HL-60 (cell line): ENCODE results near the gene AKAP13.

Experiments used
- DNase-seq, 2 experiments: peaks; one replicate each; pipeline ENCODE4 v3.0.0-alpha.2; 2010 to 2020; ENCODE audit warnings: low read depth in 1 of 2, low spot score in 1 of 2
- H3K27ac ChIP-seq: fragments of 250-450 bp; sonication (Bioruptor Pico); replicated peaks from 2 replicates; pipeline ENCODE4 v1.5.1; 2020; ENCODE audit warnings: mild to moderate bottlenecking, moderate library complexity
- H3K27me3 ChIP-seq: fragments of 250-450 bp; sonication (Bioruptor Pico); 2 replicates; pipeline ENCODE4 v1.5.1; 2021; ENCODE audit warnings: mild to moderate bottlenecking, moderate library complexity; ENCODE audit not compliant: insufficient read depth, poor library complexity, severe bottlenecking
- H3K4me3 ChIP-seq: replicated peaks from 2 replicates; pipeline ENCODE4 v1.5.1; 2011; ENCODE audit warnings: mild to moderate bottlenecking, control low read depth, low read length; ENCODE audit not compliant: insufficient read depth
- GABPA ChIP-seq: IDR thresholded peaks from 2 replicates; pipeline ENCODE4 v1.6.1; 2012; ENCODE audit warnings: low read depth
- POLR2AphosphoS5 ChIP-seq: IDR thresholded peaks from 2 replicates; pipeline ENCODE4 v1.6.1; 2012; ENCODE audit warnings: low read depth
- REST ChIP-seq: IDR thresholded peaks from 2 replicates; pipeline ENCODE4 v1.6.1; 2012; ENCODE audit warnings: low read depth; ENCODE audit not compliant: insufficient replicate concordance
- SPI1 ChIP-seq: IDR thresholded peaks from 2 replicates; pipeline ENCODE4 v1.6.1; 2012; ENCODE audit warnings: low read depth, mild to moderate bottlenecking, borderline replicate concordance
- TF ChIP-seq, protein P1 (sequence below): IDR thresholded peaks from one replicate; pipeline ENCODE4 v1.5.1; 2011; ENCODE audit warnings: low read length, control low read depth, inconsistent platforms; ENCODE audit not compliant: insufficient read depth

Gene AKAP13

DNA sequence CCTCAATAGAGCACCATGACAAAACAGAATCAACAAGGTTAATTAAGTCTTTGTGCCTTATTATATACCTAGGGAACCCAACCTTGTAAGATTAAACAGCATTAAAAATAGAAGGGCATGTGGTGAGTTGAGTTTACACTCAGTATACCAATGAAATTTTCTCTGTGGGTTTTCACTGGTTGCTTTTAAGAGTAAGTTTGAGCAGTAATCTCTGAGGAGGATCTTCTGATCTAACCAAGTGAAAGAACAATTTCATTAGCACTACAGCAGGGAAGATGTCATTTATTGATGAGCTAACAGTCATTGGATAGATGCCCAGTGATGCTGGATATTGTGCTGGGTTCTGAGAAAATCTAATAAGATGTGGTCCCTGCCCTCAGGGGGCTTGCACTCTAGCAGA lies 26.9 kb upstream of the AKAP13 start:
- DNase-seq: no peak
- Histone ChIP-seq H3K27me3 (no peaks in the 10 kb centered on the region), H3K27ac (no peak overlapping the region)

GRCh38 chr15:85354461-85354860 lies 25.9 kb upstream of the AKAP13 start:
- Histone ChIP-seq H3K4me3 (no peak overlapping the region), H3K27ac (no peak overlapping the region), H3K27me3 (no peaks in the 10 kb centered on the region)
- no peak for DNase-seq
- no peak for TF ChIP-seq SPI1
- no peak for TF ChIP-seq REST
- no peak for TF ChIP-seq GABPA
- TF ChIP-seq, protein P1, sequence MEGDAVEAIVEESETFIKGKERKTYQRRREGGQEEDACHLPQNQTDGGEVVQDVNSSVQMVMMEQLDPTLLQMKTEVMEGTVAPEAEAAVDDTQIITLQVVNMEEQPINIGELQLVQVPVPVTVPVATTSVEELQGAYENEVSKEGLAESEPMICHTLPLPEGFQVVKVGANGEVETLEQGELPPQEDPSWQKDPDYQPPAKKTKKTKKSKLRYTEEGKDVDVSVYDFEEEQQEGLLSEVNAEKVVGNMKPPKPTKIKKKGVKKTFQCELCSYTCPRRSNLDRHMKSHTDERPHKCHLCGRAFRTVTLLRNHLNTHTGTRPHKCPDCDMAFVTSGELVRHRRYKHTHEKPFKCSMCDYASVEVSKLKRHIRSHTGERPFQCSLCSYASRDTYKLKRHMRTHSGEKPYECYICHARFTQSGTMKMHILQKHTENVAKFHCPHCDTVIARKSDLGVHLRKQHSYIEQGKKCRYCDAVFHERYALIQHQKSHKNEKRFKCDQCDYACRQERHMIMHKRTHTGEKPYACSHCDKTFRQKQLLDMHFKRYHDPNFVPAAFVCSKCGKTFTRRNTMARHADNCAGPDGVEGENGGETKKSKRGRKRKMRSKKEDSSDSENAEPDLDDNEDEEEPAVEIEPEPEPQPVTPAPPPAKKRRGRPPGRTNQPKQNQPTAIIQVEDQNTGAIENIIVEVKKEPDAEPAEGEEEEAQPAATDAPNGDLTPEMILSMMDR: no peak
- TF ChIP-seq POLR2AphosphoS5: no peak

More for the DNA sequence above, 26.9 kb upstream of the AKAP13 start:
- no peak for TF ChIP-seq SPI1
- TF ChIP-seq, protein P1: no peak
- no peak for TF ChIP-seq POLR2AphosphoS5
- TF ChIP-seq GABPA: no peak
- no peak for TF ChIP-seq REST
- no peak overlapping the region for H3K4me3 ChIP-seq

DNA sequence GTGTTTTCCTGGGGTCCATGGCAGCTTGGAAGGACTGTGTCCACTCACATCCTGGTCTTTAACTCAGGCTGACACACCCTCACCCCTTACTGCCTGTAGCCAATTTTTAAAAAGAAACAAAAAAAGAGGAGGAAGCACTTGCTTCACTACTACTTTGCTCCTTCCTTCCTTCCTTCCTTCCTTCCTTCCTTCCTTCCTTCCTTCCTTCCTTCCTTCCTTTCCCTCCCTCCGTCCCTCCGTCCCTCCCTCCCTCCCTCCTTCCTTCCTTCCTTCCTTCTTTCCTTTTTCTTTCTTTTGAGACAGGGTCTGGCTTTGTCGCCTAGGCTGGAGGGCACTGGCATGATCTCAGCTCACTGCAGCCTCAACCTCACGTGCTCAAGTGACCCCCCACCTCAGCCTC lies 25.5 kb upstream of the AKAP13 start:
- Histone ChIP-seq H3K27ac (no peak overlapping the region), H3K4me3 (no peak overlapping the region), H3K27me3 (no peaks in the 10 kb centered on the region)
- DNase-seq: no peak
- TF ChIP-seq REST (no peak), POLR2AphosphoS5 (no peak), GABPA (no peak), SPI1 (no peak)
- TF ChIP-seq, protein P1: no peak
